GM23248 (cell line): ENCODE results near the gene GMPPB. TPM values are rescaled to one million over a fixed set of nuclear protein-coding genes. Genes with fewer than 3 reads are reported as not detected.

Source experiments
- DNase-seq: peaks from one replicate; pipeline ENCODE4 v3.0.0-alpha.2; 2015
- H2AFZ ChIP-seq: fragments of 200-600 bp; sonication (generic); 2 replicates; pipeline ENCODE4 v1.6.1; 2016; ENCODE audit warnings: antibody characterized with exemption
- H3F3A ChIP-seq: fragments of 200-600 bp; sonication (generic); 2 replicates; pipeline ENCODE4 v1.6.1; 2016; ENCODE audit warnings: mild to moderate bottlenecking, antibody characterized with exemption, mixed run types; ENCODE audit not compliant: insufficient read depth
- H3K27ac ChIP-seq: fragments of 200-600 bp; sonication (generic); 2 replicates; pipeline ENCODE4 v1.5.1; 2016; ENCODE audit warnings: mild to moderate bottlenecking
- H3K27me3 ChIP-seq: fragments of 200-600 bp; sonication (generic); replicated peaks from 2 replicates; pipeline ENCODE4 v1.6.1; 2016; ENCODE audit warnings: mild to moderate bottlenecking; ENCODE audit not compliant: insufficient read depth
- H3K36me3 ChIP-seq: fragments of 200-600 bp; sonication (generic); 2 replicates; pipeline ENCODE4 v1.6.1; 2016; ENCODE audit warnings: low read depth, mild to moderate bottlenecking
- H3K4me1 ChIP-seq: fragments of 200-600 bp; sonication (generic); 2 replicates; pipeline ENCODE4 v1.6.1; 2016; ENCODE audit warnings: mild to moderate bottlenecking; ENCODE audit not compliant: insufficient read depth
- H3K4me2 ChIP-seq: fragments of 200-600 bp; sonication (generic); one replicate; pipeline ENCODE4 v1.6.1; 2016; ENCODE audit warnings: mild to moderate bottlenecking; ENCODE audit not compliant: unreplicated experiment
- H3K4me3 ChIP-seq: fragments of 200-600 bp; sonication (generic); 2 replicates; pipeline ENCODE4 v1.5.1; 2016; ENCODE audit warnings: mild to moderate bottlenecking
- H3K79me2 ChIP-seq: fragments of 200-600 bp; sonication (generic); 2 replicates; pipeline ENCODE4 v1.6.1; 2016; ENCODE audit warnings: mild to moderate bottlenecking; ENCODE audit not compliant: insufficient read depth
- H3K9ac ChIP-seq: fragments of 200-600 bp; sonication (generic); 2 replicates; pipeline ENCODE4 v1.6.1; 2016; ENCODE audit warnings: mild to moderate bottlenecking
- H3K9me2 ChIP-seq: fragments of 200-600 bp; sonication (generic); 2 replicates; pipeline ENCODE4 v1.6.1; 2016; ENCODE audit warnings: mixed run types, mild to moderate bottlenecking, moderate library complexity; ENCODE audit not compliant: insufficient read depth
- H3K9me3 ChIP-seq: fragments of 200-600 bp; sonication (generic); one replicate; pipeline ENCODE4 v1.6.1; 2017; ENCODE audit warnings: low read depth
- H4K20me1 ChIP-seq: fragments of 200-600 bp; sonication (generic); 2 replicates; pipeline ENCODE4 v1.6.0; 2016; ENCODE audit not compliant: insufficient read depth
- EZH2 ChIP-seq: fragments of 200-600 bp; sonication (generic); IDR thresholded peaks from 2 replicates; pipeline ENCODE4 v1.6.1; 2018; ENCODE audit warnings: antibody characterized with exemption, mild to moderate bottlenecking; ENCODE audit not compliant: insufficient read depth, poor library complexity, severe bottlenecking
- EZH2phosphoT487 ChIP-seq: fragments of 200-600 bp; sonication (generic); IDR thresholded peaks from 2 replicates; pipeline ENCODE4 v1.6.1; 2018; ENCODE audit warnings: antibody characterized with exemption, moderate library complexity, mild to moderate bottlenecking, low read depth; ENCODE audit not compliant: insufficient read depth
- WGBS, 2 experiments: methylation state at CpG; one replicate each; pipeline ENCODE4 v1.1.6; 2015 to 2017; ENCODE audit warnings: low lambda C conversion rate in 2 of 2, low coverage in 1 of 2; ENCODE audit errors: missing lambda C conversion rate in 2 of 2; 5-methylcytosine and 5-hydroxymethylcytosine counted together
- in situ Hi-C: fragments of 300-500 bp; cut with MboI; formaldehyde crosslinking; loops from 2 replicates; pipeline ENCODE4 v1.15.0; 2020
- polyA plus RNA-seq: library from polyadenylated mRNA; unstranded; fragments of >200 nt; fragmentation: Nextera tagmentation; extraction: Ambion mirVana; gene quantifications from 2 replicates; pipeline ENCODE4 v1.2.1, GENCODE V29; 2016
- total RNA-seq: library from RNA; depleted of rRNA; stranded (reverse); fragments of >200 nt; shearing (Covaris generic); gene quantifications from 2 replicates; pipeline ENCODE4 v1.2.3, GENCODE V29; 2014

GMPPB gene
- total and polyA plus RNA-seq, 2 experiments from 2014 or later, result 24.1 to 37.8 TPM

DNA sequence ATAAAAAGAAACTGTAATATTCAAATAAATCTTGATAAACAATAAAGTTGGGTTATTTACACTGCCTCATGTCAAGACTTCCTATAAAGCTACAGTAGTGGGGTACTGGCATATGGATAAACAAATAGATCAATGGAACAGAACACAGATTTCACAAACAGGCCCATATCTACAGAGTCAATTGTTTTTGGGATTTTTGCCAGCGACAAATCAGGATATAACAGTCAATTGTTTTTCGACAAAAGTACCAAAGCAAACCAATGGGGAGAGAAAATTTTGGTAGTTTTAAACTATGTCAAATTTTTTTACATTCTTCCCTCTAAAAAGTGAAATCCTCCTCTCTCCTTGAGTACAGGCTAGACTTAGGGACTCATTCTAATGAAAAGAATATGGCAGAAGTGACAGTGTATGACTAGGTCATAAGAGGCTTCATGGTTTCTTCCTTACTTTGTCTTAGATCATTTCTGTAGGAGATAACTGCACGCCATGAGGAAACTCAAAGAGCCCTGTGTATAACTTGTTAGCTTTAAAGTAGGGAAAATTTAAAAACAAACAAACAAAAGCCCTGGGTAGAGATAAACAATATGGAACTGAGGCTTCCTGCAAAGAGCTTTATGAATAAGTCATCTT is 45.6 kb upstream of the GMPPB start:
- Histone ChIP-seq H3K9ac (no peak overlapping the region), H3F3A (0 out of 2 replicates have a peak, but pooled peaks cover 4% of the 10 kb centered on the region), H3K4me3 (no peak overlapping the region), H4K20me1 (no peaks in the 10 kb centered on the region), H3K4me2 (no peak overlapping the region), H3K9me3 (no peaks in the 10 kb centered on the region), H3K9me2 (no peaks in the 10 kb centered on the region), H3K36me3 (no peaks in the 10 kb centered on the region), H3K27me3 (no peaks in the 10 kb centered on the region), H3K79me2 (peaks cover 99% of the 10 kb centered on the region), H2AFZ (no peak overlapping the region), H3K27ac (no peak overlapping the region), H3K4me1 (no peaks in the 10 kb centered on the region; the same call in 1 of the 2 replicates)
- 95 to 100% methylated on average over 3 of the region's 3 CpGs for WGBS, 2 experiments
- DNase-seq, result no peak
- TF ChIP-seq EZH2 (no peak), EZH2phosphoT487 (no peak)
- in situ Hi-C loops, result no loop called here

DNA sequence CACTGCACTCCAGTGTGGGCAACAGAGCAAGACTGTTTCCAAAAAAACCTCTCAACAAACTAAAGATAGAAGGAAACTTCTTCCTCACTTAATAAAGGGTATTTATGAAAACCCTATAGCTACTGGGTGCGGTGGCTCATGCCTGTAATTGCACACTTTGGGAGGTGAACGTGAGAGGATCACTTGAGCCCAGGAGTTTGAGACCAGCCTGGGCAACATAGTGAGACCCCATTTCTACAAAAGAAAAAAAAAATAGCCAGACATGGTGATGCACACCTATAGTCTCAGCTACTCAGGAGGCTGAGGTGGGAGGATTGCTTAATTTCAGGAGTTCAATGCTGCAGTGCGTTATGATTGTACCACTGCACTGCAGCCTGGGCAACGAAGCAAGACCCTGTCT is 40.2 kb upstream of the GMPPB start:
- H3K27ac ChIP-seq, result no peak overlapping the region
- 88 to 91% methylated on average over 4 of the region's 4 CpGs for WGBS, 2 experiments
- no peak overlapping the region for H3K4me2 ChIP-seq
- H3K9me2 ChIP-seq, result no peaks in the 10 kb centered on the region
- TF ChIP-seq EZH2 (no peak), EZH2phosphoT487 (no peak)
- no peak overlapping the region for H3K9ac ChIP-seq
- H2AFZ ChIP-seq, result no peak overlapping the region
- H3K9me3 ChIP-seq, result no peaks in the 10 kb centered on the region
- H3K27me3 ChIP-seq, result no peaks in the 10 kb centered on the region
- H3K36me3 ChIP-seq, result no peaks in the 10 kb centered on the region
- DNase-seq, result no peak
- in situ Hi-C loops, result no loop called here
- H3K4me3 ChIP-seq, result no peak overlapping the region
- peaks cover 100% of the 10 kb centered on the region for H3K79me2 ChIP-seq
- H4K20me1 ChIP-seq, result peaks cover 3% of the 10 kb centered on the region; the same call in 1 of the 2 replicates
- H3K4me1 ChIP-seq, result no peaks in the 10 kb centered on the region
- H3F3A ChIP-seq, result no peaks in the 10 kb centered on the region

DNA sequence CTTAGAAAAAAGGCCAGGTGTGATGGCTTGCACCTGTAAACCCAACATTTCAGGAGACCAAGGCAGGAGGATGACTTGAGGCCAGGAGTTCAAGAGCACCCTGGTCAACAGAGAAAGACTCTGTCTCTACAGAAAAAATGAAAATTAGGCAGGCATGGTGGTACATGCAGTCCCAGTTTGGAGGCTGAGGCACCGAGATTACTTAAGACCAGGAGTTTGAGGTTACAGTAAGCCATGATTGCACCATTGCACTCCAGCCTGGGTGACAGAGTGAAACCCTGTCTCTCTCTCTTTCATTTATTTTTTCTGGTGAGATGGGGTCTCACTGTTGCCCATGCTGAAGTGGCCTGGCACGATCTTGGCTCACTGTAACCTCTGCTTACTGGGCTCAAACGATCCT is 37.9 kb upstream of the GMPPB start:
- Histone ChIP-seq H3K27me3 (no peaks in the 10 kb centered on the region), H2AFZ (no peak overlapping the region), H3K4me1 (no peaks in the 10 kb centered on the region), H3K79me2 (peaks cover 100% of the 10 kb centered on the region), H3K9me3 (no peaks in the 10 kb centered on the region), H3K27ac (no peak overlapping the region), H4K20me1 (peaks cover 3% of the 10 kb centered on the region; the same call in 1 of the 2 replicates), H3F3A (no peaks in the 10 kb centered on the region), H3K9me2 (no peaks in the 10 kb centered on the region), H3K9ac (no peak overlapping the region), H3K36me3 (no peaks in the 10 kb centered on the region), H3K4me3 (no peak overlapping the region), H3K4me2 (no peak overlapping the region)
- DNase-seq, result no peak
- WGBS, 2 experiments, result 80 to 87% methylated on average over 3 of the region's 3 CpGs
- no peak for TF ChIP-seq EZH2
- TF ChIP-seq EZH2phosphoT487, result no peak
- in situ Hi-C loops, result no loop called here

DNA sequence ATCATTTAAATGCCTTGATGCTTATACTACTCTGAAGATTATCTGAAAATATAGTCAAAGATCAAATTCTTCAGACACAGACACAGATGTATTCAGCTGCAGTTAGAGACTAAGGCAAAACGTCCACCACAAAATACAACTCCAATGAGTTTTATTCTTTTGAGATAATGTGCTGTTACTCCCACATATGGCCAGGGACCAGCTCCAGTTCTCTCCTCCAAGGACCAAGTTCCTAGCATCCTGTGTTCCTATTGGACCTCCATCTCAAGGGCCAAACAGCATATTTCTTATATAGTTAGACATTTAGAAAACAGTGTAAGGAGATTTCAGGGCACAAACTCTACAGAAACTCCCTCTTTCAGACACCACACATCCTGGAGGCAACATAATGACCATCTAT is 35.5 kb upstream of the GMPPB start:
- Histone ChIP-seq H3K9me3 (no peaks in the 10 kb centered on the region), H3K9ac (no peak overlapping the region), H3K4me1 (no peaks in the 10 kb centered on the region), H4K20me1 (peaks cover 3% of the 10 kb centered on the region; the same call in 1 of the 2 replicates), H3K4me2 (no peak overlapping the region), H3K27ac (no peak overlapping the region), H3K9me2 (no peaks in the 10 kb centered on the region), H3K79me2 (peaks cover 100% of the 10 kb centered on the region), H3K36me3 (no peaks in the 10 kb centered on the region), H2AFZ (no peak overlapping the region), H3K27me3 (no peaks in the 10 kb centered on the region), H3K4me3 (no peak overlapping the region), H3F3A (no peaks in the 10 kb centered on the region)
- TF ChIP-seq EZH2phosphoT487 (no peak), EZH2 (no peak)
- WGBS, 2 experiments, result 6 to 23% methylated on average over 1 of the region's 1 CpG
- no peak for DNase-seq
- in situ Hi-C loops, result no loop called here

DNA sequence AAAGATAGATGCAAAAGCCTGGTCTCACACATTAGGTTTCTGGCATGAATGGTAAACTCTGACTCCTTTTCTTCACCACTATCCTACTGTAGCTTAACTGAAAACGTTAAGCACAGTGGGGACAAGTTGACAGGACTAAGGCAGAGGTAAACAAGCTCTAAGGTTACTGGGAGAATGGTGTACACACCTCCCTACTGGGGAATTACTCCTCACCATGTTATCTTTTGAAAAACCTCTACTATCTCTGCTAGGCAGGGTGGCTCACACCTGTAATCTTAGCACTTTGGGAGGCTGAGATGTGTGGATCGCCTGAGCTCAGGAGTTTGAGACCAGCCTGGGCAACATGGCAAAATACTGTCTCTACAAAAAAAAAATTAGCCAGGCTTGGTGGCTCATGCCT is 33.4 kb upstream of the GMPPB start:
- H3K36me3 ChIP-seq, result no peaks in the 10 kb centered on the region
- no peaks in the 10 kb centered on the region for H3K9me3 ChIP-seq
- TF ChIP-seq EZH2 (no peak), EZH2phosphoT487 (no peak)
- no peak overlapping the region for H3K4me3 ChIP-seq
- peaks cover 3% of the 10 kb centered on the region; the same call in 1 of the 2 replicates for H4K20me1 ChIP-seq
- no peaks in the 10 kb centered on the region for H3K9me2 ChIP-seq
- in situ Hi-C loops, result no loop called here
- peaks cover 99% of the 10 kb centered on the region for H3K79me2 ChIP-seq
- no peaks in the 10 kb centered on the region for H3K4me1 ChIP-seq
- H3K27me3 ChIP-seq, result no peaks in the 10 kb centered on the region
- DNase-seq, result no peak
- no peaks in the 10 kb centered on the region for H3F3A ChIP-seq
- no peak overlapping the region for H3K27ac ChIP-seq
- no peak overlapping the region for H3K9ac ChIP-seq
- H2AFZ ChIP-seq, result no peak overlapping the region
- 52 to 53% methylated on average over 2 of the region's 2 CpGs for WGBS, 2 experiments
- H3K4me2 ChIP-seq, result no peak overlapping the region
